ENCODE results near the gene CPN2.

DNA sequence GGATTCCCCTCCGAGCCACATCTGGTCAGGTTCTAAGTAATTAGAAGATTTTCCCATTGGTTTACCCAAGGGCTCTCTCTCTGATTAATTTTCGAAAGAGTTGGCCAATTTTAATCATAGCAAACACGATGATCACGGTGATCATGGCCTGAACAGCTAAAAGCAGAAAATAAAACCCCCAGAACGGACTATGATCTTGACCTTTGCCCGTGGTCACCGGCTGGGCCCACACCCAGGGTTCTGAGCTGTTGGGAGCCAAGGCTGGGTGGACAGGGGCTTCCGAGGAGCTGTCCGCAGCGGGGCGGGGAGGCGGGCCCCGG is 45.4 kb upstream of the CPN2 start:
- TF ChIP-seq EP300 (IDR thresholded peaks at IDR 0.05) (no peak), KDM5A (IDR thresholded peaks at IDR 0.05) (no peak), REST (IDR thresholded peaks at IDR 0.05) (no peak), CTCF (IDR thresholded peaks at IDR 0.05) (no peak), HOXA7 (CRISPR knock-in tag; IDR thresholded peaks at IDR 0.05) (no peak), RAD21 (conservative IDR thresholded peaks at IDR 0.05 in 1 of 2, IDR thresholded peaks at IDR 0.05 in 1 of 2) (no peak), JUNB (IDR thresholded peaks at IDR 0.05) (no peak), CHD2 (IDR thresholded peaks at IDR 0.05; ENCODE audit: low read length, partially characterized antibody) (no peak), EHMT2 (IDR thresholded peaks at IDR 0.05; ENCODE audit: low read depth) (no peak), POLR2A (IDR thresholded peaks at IDR 0.05; ENCODE audit: low read length) (no peak)
